Measurements from ENCODE around the gene USP47.

USP47 gene

GRCh38 chr11:11996321-11997048 is 154.7 kb downstream of the USP47 start:
- DNase-seq, result no peak

DNA sequence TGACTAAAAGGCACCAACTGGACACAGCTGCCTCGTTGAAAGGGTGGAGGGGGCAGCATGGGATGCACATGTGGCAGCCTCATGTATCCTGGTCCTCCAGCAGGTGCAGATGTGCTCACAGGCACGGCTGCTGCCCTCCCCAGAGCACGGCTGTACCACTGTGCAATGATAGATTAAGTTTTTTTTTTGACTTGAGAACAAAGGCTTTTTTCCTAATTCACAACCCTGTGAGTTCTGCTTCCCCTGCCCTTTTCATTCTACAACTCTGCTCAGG is 155.2 kb downstream of the USP47 start:
- DNase-seq, result no peak

GRCh38 chr11:11998091-11998781 is 156.5 kb downstream of the USP47 start:
- DNase-seq, result peak in 1 of 51 donors; percentile 40

- DNase-seq, result peak in 1 of 51 donors; percentile 30
Measured at GRCh38 chr11:12001186-12001585, 159.4 kb downstream of the USP47 start.

- DNase-seq, result no peak
Measured at GRCh38 chr11:12003336-12003735, 161.6 kb downstream of the USP47 start.

DNA sequence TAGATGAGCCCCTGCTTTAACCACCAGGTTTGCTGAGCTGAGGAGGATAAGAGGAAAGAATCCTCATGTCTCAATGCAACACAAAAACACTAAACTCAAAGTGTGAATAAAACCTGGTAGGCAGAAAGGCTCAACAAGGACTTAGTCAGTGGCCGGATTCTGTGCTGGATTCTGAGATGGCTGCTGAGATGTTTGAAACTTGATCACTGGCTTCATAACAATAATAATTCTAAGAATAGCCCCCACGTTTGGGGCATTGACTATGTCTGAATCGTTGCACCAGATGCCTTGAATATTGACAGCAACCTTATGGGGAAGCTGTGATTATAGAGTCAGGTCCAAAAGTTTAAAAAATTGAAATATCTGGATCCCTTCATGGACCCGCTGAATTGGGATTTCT is 162.0 kb downstream of the USP47 start:
- no peak for DNase-seq

- DNase-seq, result no peak
Measured at GRCh38 chr11:12005061-12005460, 163.3 kb downstream of the USP47 start.

GRCh38 chr11:12005476-12005875 is 163.7 kb downstream of the USP47 start:
- no peak for DNase-seq

DNA sequence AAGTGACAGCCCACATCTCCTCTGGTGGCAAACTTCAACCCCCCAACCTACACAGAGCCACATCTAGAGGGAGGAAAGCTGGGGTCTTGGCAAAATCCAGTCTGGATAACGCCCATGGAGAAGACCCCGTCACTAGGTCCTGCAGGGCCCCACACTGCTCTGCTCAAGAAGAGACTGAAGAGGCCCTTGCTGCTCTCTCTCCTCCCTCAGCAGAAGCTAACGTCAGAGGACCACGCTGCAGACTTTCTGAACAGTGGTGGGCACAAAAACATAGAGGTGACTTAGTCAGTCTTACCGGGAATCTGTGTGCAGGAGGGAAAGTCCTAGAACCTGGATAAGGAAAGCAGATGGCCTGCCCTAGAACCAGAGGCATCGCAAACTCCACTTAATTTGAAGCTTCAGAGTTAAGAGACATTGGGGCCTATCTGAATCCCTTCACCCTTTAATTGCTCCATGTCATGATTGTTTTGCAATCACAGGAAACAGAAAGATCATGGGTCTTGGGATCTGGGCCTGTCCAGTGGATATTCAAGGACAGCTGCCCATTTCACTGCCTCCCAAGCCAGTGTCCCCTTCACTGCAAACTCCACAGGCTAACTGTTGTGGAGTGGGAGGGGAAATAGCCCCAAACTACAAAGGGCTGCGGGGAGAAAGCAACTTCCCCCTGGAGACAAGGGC is 164.9 kb downstream of the USP47 start:
- peak in 1 of 51 donors; percentile 19 for DNase-seq

- DNase-seq, result no peak
Measured at GRCh38 chr11:12007230-12007593, 165.4 kb downstream of the USP47 start.

DNA sequence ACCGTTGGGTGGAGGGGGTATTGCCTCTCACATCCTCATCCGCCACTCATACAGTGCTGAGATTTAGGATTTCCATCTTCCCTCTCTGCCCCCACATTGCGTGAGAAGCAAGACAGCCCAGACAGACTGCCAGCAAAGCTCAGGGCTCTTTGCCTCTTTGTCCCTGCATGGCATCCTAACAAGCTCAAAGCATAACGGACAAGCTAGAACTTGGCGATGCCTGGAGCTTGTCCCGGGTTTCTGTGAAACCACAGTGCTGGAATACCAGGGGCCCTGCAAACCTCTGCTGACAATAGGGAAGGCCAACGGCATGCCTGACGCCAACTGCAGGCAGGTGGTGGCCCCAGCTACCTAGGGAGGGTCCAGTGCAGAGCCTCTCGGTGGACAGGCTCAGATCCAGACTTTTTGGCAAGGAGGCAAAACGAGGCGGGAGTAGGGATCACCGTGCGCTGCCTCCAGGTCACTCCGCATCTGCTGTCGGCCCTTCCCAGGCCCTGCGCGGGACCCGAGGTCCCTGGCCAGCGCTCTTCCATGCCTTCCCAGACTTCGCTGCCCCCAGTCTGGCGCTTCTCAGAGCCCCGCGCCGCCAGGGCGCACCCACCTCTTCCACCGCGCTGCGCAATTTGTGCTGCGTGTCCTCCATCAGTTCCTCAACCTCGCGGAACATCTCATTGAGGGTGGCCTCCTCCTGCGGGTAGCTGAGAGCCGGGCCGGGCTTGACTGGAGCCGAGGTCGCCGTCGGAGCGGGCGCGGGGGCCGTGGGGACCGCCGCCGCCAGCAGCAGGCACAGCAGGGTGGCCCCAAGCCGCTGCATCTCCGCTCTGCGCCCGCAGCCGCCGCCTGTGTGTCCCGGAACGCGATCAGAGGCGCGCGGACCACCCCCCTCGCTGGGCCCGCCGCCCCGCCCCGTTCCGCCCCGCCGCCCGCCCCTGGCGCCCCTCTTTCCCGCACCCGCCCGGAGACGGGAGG is 166.3 kb downstream of the USP47 start, which contains the start of gene DKK3:
TSS of gene DKK3 (minus strand) at position 858 of the 969 bp plus-strand sequence. CDS start at position 814, 44 bp downstream.
- peak in 26 of 51 donors; percentile 10 to 73 (median 49) for DNase-seq

Measured in hypothalamus (tissue), 51 donors.